HK-2 (cell line): Measurements from ENCODE around the gene WDR45.
A peak's percentile ranks its signal among the peaks of the same experiment; 100 is the strongest.

Experiments used
- DNase-seq: peaks from one replicate; pipeline ENCODE4 v3.0.0-alpha.2; 2018; ENCODE audit not compliant: unreplicated experiment

The WDR45 gene

DNA sequence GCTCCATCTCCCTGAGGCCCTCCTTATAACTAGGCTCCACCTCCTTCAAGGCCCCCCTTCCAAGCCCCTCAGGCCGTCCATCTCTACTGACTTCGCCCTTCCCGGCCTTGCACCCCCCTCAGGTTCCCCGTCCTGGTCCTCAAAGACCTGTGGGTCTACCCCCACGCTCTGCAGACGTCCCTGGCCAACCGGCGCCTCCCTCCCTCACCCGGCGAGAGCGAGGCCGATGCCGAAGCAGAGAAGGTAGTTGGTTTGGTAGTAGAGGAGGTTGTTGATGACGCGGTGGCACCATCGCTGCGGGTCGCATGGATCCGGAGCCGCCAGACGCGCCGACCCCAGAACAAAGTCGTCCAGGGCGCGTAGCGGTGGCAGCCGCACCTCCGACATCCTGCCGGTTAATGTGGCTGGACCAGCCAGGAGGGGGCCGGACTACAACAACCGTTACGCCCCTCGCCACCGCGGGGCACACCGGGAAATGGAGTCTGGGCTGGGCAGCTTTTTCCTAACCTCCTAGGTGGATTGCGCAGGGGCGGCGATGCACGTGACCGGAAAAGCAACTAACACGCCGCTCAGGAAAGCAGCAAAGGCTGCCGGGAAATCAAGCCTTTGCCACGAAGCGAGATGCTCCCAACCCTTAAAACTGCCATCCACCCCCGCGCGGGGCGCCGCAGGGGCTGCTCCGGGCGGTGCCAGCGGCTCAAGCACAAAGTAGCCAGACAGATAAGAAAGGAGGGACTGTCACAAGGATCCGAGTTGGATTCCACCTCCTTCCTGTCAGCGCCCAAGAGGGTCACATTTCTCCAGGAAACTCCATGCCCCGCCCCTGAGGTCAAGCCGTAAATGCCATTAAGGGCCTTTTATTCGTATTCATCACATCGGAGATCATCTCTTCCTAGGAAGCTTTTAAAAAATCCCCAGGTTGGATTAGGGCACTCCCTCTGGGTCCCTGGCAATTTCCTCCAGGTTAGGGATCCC is 5.8 kb downstream of the WDR45 start, which contains the start of gene PRAF2:
PRAF2 (minus strand) TSS at position 402 of the 975 bp plus-strand sequence; CDS start at position 387, 15 bp downstream.
- DNase-seq, result peak; percentile 91

- DNase-seq, result no peak
Observed at GRCh38 chrX:49072712-49073095, 7.0 kb downstream of the WDR45 start.

DNA sequence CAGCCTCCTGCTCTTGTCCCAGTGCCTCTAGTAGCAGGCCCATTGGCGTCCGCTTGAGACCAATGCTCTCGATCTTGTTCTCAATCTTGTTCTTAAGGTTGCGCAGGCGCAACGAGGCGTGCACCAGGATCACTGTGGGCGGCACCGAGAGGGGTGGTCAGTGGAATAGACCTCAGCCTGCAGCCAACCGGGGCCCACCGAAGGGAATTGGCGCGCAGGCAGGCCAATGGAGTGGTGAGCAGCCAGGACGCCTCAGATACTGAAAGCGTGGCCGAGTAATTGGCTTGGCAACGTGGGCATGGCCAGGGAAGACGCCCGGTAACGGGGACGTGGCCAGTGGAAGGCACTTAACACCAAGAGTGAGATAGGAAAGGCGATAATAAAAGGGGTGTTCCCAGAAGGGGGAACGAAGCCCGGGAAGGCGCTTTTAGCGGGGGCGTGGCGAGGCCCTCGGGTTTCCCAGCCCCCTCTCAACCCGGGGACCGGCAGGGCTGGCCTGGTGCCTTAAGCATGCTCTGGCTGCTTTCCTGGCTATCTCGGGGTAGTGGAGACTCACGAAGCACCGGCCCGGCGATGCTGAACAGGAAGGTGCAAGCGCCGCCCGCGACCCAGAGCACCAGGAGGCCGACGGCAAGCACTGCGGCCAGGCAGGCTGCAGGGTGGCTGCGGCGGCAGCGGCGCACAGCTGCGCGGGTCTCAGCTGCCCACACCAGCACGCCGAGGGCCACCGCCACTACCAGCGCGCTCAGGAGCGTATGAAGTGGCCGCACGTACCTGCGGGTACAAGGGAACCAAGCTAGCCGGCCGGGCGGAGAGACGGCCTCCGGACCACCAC is 7.6 kb downstream of the WDR45 start:
- no peak for DNase-seq

GRCh38 chrX:49070988-49071387 is 8.7 kb downstream of the WDR45 start:
- DNase-seq, result no peak

DNA sequence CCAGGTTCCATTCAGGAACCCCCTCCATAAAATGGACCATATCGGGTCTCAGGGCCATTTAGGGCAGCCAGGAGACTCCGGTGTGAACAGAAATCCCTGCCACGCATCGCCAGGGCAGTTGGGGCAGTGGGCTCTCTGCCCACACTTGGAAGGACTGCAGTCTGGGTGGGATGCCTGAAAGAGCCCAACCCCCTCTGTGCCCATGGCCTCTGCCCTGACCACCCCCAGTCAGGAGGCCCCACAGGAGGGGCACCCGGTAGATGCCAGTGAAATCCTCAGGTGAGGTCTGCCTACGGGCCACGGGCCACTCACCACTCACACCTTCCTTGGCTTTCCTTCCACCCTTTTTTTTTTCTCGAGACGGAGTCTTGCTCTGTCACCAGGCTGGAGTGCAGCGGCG is 10.6 kb downstream of the WDR45 start:
- DNase-seq, result no peak

GRCh38 chrX:49067285-49068120 is 12.2 kb downstream of the WDR45 start:
- DNase-seq, result no peak

GRCh38 chrX:49066690-49067089 is 13.0 kb downstream of the WDR45 start:
- DNase-seq, result no peak

DNA sequence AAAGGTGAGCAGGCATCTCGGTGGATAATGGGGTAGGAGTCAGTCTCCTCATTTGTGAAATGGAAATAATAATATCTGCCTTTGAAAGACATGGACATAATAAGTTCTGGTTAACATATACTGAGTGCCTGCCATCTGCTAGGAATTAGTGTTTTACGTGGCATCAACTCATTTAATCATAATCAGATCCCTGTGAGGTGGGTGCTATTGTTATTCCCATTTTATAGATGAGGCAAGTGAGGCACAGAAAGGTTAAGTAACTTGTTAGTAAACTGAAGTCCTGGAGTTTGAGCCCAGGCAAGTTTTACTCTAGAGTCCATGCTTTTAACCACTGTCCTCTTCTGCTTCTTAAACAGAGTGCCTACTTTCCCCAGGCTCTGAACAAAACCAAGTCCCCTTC is 13.4 kb downstream of the WDR45 start:
- no peak for DNase-seq

DNA sequence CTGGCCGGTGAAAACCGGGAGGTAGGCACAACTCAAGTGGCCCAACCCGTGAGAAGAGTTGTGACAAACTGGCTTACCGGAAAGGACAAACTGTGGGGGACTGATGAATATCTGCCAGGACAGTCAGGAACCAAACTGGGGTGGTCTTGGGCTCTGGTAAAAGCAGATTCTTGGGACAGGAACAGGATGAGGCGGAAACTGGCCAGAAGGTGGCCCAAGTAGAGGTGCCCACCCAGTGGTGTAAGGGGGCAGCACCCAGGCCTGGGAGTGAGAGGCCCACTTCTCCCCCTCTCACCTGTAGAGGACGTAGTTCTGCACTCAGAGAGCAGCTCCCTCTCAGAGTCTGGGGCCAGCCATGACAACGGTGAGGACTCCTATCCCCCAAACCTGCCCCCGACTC is 15.0 kb downstream of the WDR45 start:
- DNase-seq, result no peak

DNA sequence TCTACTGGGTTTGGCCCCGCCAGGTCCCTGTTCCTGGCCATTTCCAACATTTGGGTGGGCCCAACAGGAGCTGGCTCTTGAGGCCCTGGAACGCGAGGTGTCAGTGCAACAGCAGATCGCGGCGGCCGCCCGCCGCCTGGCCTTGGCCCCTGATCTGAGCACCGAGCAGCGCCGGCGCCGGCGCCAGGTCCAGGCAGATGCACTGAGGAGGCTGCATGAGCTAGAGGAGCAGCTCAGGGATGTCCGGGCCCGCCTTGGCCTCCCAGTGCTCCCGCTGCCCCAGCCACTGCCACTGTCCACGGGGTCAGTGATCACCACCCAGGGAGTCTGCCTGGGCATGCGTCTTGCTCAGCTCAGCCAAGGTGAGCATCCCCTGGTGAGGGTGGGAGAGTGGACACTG is 15.4 kb downstream of the WDR45 start:
- DNase-seq, result no peak

DNA sequence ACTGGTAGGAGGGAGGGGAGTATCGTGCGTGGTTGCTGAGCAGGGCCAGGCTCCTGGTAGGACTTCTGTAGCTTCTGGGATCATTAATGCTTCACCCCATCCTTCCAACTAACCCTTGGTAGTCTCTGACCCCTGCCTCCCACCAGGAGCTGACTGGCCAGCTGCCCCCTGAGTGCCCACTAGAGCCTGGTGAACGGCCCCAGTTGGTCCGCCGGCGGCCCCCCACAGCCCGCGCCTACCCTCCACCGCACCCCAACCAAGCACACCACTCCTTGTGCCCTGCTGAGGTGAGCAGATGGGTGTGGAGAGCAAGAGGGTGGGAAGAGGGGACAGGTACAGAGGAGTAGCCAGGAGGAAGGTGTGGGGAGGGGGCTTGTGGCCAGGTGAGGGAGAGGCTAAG is 16.0 kb downstream of the WDR45 start:
- DNase-seq, result no peak

GRCh38 chrX:49061916-49062315 is 17.8 kb downstream of the WDR45 start:
- no peak for DNase-seq

DNA sequence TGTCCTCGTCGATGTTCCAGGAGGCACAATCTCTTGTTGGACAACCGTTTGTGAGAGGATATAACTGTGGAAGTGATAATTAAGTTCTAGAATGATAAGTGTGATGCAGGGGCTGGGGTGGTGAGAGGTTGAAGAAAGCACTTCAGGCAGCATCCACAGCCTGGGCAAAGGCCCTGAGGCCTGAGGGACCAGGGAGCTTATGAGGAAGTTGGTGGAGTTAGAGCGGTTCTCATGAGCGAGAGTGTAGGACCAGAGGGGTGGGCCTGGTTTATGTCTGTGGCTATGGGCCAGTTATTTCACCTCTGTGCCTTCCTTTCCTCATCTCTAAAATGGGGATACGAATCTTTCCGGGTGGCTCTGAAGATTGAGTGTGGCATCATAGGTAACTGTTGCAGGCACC is 18.2 kb downstream of the WDR45 start:
- DNase-seq, result no peak

GRCh38 chrX:49060914-49061313 is 18.8 kb downstream of the WDR45 start:
- DNase-seq, result no peak

DNA sequence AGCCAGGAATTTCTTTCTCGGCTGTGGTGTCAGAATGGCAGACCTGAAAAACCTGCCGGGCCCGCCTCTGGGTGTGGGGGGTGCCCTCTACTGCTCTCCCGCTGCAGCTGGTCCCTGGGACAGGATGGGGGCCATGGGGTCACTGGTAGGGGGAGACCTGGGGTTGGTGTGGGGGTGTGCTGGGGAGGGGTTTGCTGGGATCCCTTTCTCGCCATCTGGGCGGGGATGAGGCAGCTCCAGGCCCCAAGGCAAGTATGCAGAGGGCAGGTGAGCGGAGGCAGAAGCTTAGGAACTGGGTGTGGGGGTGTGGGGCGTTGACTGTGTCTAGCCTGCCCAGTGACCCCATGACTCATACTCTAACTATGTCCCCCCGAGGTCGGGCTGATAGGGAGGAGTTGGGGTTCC is 20.0 kb downstream of the WDR45 start:
- DNase-seq, result no peak

DNA sequence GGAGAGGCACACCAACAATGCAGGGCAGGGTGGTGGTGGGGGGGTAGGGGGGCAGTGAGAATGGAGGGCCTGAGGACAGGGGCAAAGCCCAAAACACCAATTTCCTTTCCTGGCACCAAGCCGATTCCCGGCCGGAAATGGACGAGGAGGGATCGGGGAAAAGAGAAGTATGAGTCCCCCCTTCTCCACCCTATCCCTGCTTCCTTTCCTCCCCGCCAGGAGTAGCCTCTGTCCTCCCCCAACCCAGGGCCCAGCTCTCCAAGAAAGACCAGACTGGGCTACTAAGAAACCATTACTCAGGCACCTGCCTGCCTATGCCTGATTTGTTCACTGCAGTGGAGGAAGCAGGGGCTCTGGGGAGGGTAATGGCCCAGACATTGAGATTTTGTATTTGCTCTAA is 20.5 kb downstream of the WDR45 start:
- DNase-seq, result no peak

GRCh38 chrX:49058794-49059193 is 20.9 kb downstream of the WDR45 start, which contains the start of gene CCDC120:
Gene CCDC120 (plus strand): TSS chrX:49058999. CDS start chrX:49062042, 3,043 bp downstream.
- DNase-seq, result no peak

- DNase-seq, result no peak
Observed at GRCh38 chrX:49054073-49054762, 25.5 kb downstream of the WDR45 start.

- DNase-seq, result peak; percentile 60
Observed at GRCh38 chrX:49053223-49054072, 26.2 kb downstream of the WDR45 start.

GRCh38 chrX:49043987-49044281 is 35.8 kb downstream of the WDR45 start:
- no peak for DNase-seq
